Panc1 (cell line): Measurements from ENCODE around the gene ISM1. TPM values are rescaled to one million over a fixed set of nuclear protein-coding genes. Genes with fewer than 3 reads are reported as not detected.
A peak's percentile ranks its signal among the peaks of the same experiment; 100 is the strongest.

Source experiments
- ATAC-seq: fragments of 200-7000 bp; cut with Tn5 transposase; 2 replicates; pipeline ENCODE4 v1.9.1; 2020; ENCODE audit warnings: mild to moderate bottlenecking, moderate library complexity
- BruUV-seq: library from RNA; stranded (reverse); fragments of 400-500 nt; replicated peaks from 2 replicates; lab custom pipeline; 2021; lab: Mats Ljungman, UMichigan
- CTCF ChIA-PET: fragments of 300-600 bp; sonication (Branson Sonifier 250); formaldehyde crosslinking; loops from one replicate; lab custom pipeline; 2022; ENCODE audit warnings: antibody characterized with exemption; lab: Charles Lee
- POLR2A ChIA-PET: fragments of 300-600 bp; sonication (Branson Sonifier 250); formaldehyde crosslinking; loops from one replicate; lab custom pipeline; 2022; ENCODE audit warnings: antibody characterized with exemption; lab: Charles Lee
- DNase-seq: peaks from one replicate; pipeline ENCODE4 v3.0.0-alpha.2; 2010; ENCODE audit warnings: low read depth, low spot score
- H3K27ac ChIP-seq: 2 replicates; pipeline ENCODE4 v1.5.1; 2011; ENCODE audit warnings: mild to moderate bottlenecking, low read length, inconsistent platforms
- H3K27me3 ChIP-seq: fragments of 200-500 bp; sonication (Bioruptor generic); 2 replicates; pipeline ENCODE4 v1.6.0; 2014; ENCODE audit warnings: low read length, inconsistent platforms; ENCODE audit not compliant: control insufficient read depth, insufficient read depth
- H3K36me3 ChIP-seq: fragments of 200-500 bp; sonication (Bioruptor generic); 2 replicates; pipeline ENCODE4 v1.5.1; 2014; ENCODE audit warnings: inconsistent platforms, mild to moderate bottlenecking, low read length, moderate library complexity; ENCODE audit not compliant: control insufficient read depth, insufficient read depth
- H3K4me1 ChIP-seq: 2 replicates; pipeline ENCODE4 v1.5.1; 2011; ENCODE audit warnings: inconsistent platforms, mild to moderate bottlenecking, low read length, moderate library complexity; ENCODE audit not compliant: control insufficient read depth, insufficient read depth
- H3K4me3 ChIP-seq, 2 experiments: 2 replicates each; pipeline ENCODE4 v1.5.1; 2011 to 2012; ENCODE audit warnings: low read depth in 2 of 2, low read length in 2 of 2, mild to moderate bottlenecking in 2 of 2, inconsistent platforms in 1 of 2, moderate library complexity in 1 of 2
- H3K9me3 ChIP-seq: fragments of 200-500 bp; sonication (Bioruptor generic); 2 replicates; pipeline ENCODE4 v1.5.1; 2014; ENCODE audit warnings: low read depth, mild to moderate bottlenecking, inconsistent platforms, low read length, moderate library complexity; ENCODE audit not compliant: control insufficient read depth, insufficient read depth
- POLR2AphosphoS5 ChIP-seq: IDR thresholded peaks from 2 replicates; pipeline ENCODE4 v1.6.1; 2012; ENCODE audit warnings: mild to moderate bottlenecking, low read depth, low read length, moderate library complexity
- SIN3A ChIP-seq: IDR thresholded peaks from 2 replicates; pipeline ENCODE4 v1.6.1; 2012; ENCODE audit warnings: low read depth, mild to moderate bottlenecking, low read length, moderate library complexity, borderline replicate concordance; ENCODE audit not compliant: insufficient read depth
- TCF7L2 ChIP-seq: IDR thresholded peaks from 2 replicates; pipeline ENCODE4 v1.6.1; 2011; ENCODE audit warnings: mild to moderate bottlenecking, low read depth, low read length, inconsistent platforms
- in situ Hi-C: cut with HindIII; loops from 2 replicates; pipeline ENCODE4 v1.10.0; 2016; ENCODE audit warnings: low sequenced_read_pairs, low pct_unique_long_range_greater_than_20kb
- intact Hi-C: fragments of 100-400 bp; cut with micrococcal nuclease; formaldehyde crosslinking; loops from one replicate; pipeline ENCODE4 v1.10.0; 2022; ENCODE audit not compliant: unreplicated experiment
- total RNA-seq: library from RNA; stranded (reverse); gene quantifications from one replicate; pipeline ENCODE4 v1.2.1, GENCODE V29; 2021; ENCODE audit not compliant: unreplicated experiment
- TF ChIP-seq, protein P1 (sequence below): fragments of 450-650 bp; IDR thresholded peaks from 2 replicates; pipeline ENCODE4 v1.5.1; 2017; ENCODE audit warnings: mild to moderate bottlenecking
- TF ChIP-seq, protein P2 (sequence below), 2 experiments: IDR thresholded peaks; 2 replicates each; pipeline ENCODE4 v1.6.1; 2011 to 2012; ENCODE audit warnings: low read depth in 2 of 2, control low read depth in 1 of 2, low read length in 1 of 2, mild to moderate bottlenecking in 1 of 2, moderate library complexity in 1 of 2; ENCODE audit not compliant: insufficient read depth in 1 of 2

The ISM1 gene
- total RNA-seq, 1 experiment from 2014 or later = not detected

DNA sequence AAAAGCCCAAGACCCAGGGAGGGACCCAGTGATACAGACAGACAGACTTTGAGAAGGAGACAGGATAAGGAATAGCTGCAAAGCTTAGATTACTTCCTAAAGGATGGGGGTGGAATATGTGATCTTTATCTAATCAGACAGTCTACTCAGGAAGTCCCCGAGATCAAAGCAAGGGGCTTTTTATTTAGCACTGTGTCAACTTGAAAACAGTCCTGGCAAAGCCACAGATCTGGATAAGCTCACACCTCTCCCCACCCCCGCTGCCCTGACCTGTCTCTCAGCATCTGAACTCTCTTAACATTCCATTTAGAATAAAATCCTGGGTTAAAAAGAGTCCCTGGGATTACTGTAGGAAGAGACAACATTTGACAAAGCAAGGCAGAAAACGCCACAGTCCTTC, 101.5 kb downstream of the ISM1 start:
- H3K27me3 ChIP-seq = no peaks in the 10 kb centered on the region
- CTCF ChIA-PET = no interaction called here
- H3K4me3 ChIP-seq = no peak overlapping the region
- in situ Hi-C loops (no loop called here), intact Hi-C loops (loop anchor here (5.0 kb wide), 1 partner anchor 225 kb away; no protein-coding TSS in a partner anchor)
- H3K4me1 ChIP-seq = no peaks in the 10 kb centered on the region
- no peaks in the 10 kb centered on the region for H3K9me3 ChIP-seq
- BruUV-seq = no TSS peak
- POLR2A ChIA-PET = no interaction called here
- H3K36me3 ChIP-seq = no peaks in the 10 kb centered on the region
- DNase-seq (no peak), ATAC-seq (no peak)
- TF ChIP-seq POLR2AphosphoS5 (no peak), SIN3A (no peak), TCF7L2 (no peak)
- TF ChIP-seq, protein P1, sequence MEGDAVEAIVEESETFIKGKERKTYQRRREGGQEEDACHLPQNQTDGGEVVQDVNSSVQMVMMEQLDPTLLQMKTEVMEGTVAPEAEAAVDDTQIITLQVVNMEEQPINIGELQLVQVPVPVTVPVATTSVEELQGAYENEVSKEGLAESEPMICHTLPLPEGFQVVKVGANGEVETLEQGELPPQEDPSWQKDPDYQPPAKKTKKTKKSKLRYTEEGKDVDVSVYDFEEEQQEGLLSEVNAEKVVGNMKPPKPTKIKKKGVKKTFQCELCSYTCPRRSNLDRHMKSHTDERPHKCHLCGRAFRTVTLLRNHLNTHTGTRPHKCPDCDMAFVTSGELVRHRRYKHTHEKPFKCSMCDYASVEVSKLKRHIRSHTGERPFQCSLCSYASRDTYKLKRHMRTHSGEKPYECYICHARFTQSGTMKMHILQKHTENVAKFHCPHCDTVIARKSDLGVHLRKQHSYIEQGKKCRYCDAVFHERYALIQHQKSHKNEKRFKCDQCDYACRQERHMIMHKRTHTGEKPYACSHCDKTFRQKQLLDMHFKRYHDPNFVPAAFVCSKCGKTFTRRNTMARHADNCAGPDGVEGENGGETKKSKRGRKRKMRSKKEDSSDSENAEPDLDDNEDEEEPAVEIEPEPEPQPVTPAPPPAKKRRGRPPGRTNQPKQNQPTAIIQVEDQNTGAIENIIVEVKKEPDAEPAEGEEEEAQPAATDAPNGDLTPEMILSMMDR = no peak
- TF ChIP-seq, protein P2, sequence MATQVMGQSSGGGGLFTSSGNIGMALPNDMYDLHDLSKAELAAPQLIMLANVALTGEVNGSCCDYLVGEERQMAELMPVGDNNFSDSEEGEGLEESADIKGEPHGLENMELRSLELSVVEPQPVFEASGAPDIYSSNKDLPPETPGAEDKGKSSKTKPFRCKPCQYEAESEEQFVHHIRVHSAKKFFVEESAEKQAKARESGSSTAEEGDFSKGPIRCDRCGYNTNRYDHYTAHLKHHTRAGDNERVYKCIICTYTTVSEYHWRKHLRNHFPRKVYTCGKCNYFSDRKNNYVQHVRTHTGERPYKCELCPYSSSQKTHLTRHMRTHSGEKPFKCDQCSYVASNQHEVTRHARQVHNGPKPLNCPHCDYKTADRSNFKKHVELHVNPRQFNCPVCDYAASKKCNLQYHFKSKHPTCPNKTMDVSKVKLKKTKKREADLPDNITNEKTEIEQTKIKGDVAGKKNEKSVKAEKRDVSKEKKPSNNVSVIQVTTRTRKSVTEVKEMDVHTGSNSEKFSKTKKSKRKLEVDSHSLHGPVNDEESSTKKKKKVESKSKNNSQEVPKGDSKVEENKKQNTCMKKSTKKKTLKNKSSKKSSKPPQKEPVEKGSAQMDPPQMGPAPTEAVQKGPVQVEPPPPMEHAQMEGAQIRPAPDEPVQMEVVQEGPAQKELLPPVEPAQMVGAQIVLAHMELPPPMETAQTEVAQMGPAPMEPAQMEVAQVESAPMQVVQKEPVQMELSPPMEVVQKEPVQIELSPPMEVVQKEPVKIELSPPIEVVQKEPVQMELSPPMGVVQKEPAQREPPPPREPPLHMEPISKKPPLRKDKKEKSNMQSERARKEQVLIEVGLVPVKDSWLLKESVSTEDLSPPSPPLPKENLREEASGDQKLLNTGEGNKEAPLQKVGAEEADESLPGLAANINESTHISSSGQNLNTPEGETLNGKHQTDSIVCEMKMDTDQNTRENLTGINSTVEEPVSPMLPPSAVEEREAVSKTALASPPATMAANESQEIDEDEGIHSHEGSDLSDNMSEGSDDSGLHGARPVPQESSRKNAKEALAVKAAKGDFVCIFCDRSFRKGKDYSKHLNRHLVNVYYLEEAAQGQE (IDR thresholded peaks at IDR 0.05; ENCODE audit: insufficient read depth in 1 of 2, low read depth in 2 of 2, low read length in 1 of 2) = no peak
- no peak overlapping the region for H3K27ac ChIP-seq

DNA sequence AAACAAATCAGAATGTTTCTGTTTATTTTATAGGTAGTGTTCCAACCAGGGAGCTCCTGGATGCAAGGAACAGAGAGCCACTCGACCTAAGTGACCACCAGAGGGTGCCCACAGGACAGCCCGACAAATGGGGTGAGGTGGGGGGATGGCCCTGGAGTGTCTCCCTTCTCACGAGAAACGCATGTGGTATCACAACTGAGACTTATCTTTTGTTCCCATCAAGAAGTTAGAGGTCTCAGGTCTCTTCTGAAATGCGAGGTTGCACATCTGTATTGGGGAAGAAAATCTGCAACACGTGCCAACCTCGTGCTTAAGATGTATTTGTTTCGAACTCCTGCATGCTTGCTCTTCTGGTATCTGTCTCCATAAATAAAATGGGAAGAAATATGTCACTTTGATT, 104.0 kb downstream of the ISM1 start:
- Histone ChIP-seq H3K27me3 (no peaks in the 10 kb centered on the region), H3K9me3 (no peaks in the 10 kb centered on the region), H3K4me3 (no peak overlapping the region), H3K27ac (no peak overlapping the region), H3K36me3 (no peaks in the 10 kb centered on the region), H3K4me1 (no peaks in the 10 kb centered on the region)
- POLR2A ChIA-PET = no interaction called here
- intact Hi-C loops = no loop called here
- TF ChIP-seq SIN3A = no peak
- TF ChIP-seq, protein P1 = peak; percentile 63
- ATAC-seq (0 out of 2 replicates have a peak, but pooled peaks have one; percentile 65), DNase-seq (no peak)
- CTCF ChIA-PET = interaction anchor here (0.6 kb wide), 1 partner anchor 221 kb away, joined by 5 read pairs; no protein-coding TSS in a partner anchor
- no TSS peak for BruUV-seq
- in situ Hi-C loops = no loop called here
